KOPT-K1 (cell line): ENCODE results near the gene KAT2A.

Experiments
- H3K27ac ChIP-seq: fragments of 200-600 bp; sonication (generic); 2 replicates; pipeline ENCODE4 v1.5.1; 2016; ENCODE audit warnings: antibody characterized with exemption, mild to moderate bottlenecking, low read depth, low read length; ENCODE audit not compliant: poor library complexity, severe bottlenecking
- H3K36me3 ChIP-seq: fragments of 200-600 bp; sonication (generic); 2 replicates; pipeline ENCODE4 v1.5.1; 2017; ENCODE audit warnings: antibody characterized with exemption, mild to moderate bottlenecking, low read length, moderate library complexity; ENCODE audit not compliant: insufficient read depth
- H3K9me3 ChIP-seq: fragments of 200-600 bp; sonication (generic); 2 replicates; pipeline ENCODE4 v1.5.1; 2017; ENCODE audit warnings: antibody characterized with exemption, low read length, mild to moderate bottlenecking; ENCODE audit not compliant: insufficient read depth, poor library complexity, severe bottlenecking

Gene KAT2A

GRCh38 chr17:42075789-42076188 is 45.4 kb downstream of the KAT2A start:
- no peaks in the 10 kb centered on the region for H3K9me3 ChIP-seq
- H3K27ac ChIP-seq = no peak overlapping the region
- 0 out of 2 replicates have a peak, but pooled peaks cover 3% of the 10 kb centered on the region for H3K36me3 ChIP-seq

GRCh38 chr17:42072323-42073187 is 48.6 kb downstream of the KAT2A start:
- Histone ChIP-seq H3K36me3 (no peaks in the 10 kb centered on the region), H3K9me3 (no peaks in the 10 kb centered on the region), H3K27ac (peak overlapping the region; percentile 76)

- H3K9me3 ChIP-seq = no peaks in the 10 kb centered on the region
- peak overlapping the region; percentile 76 for H3K27ac ChIP-seq
These were observed 49.4 kb downstream of the KAT2A start for GRCh38 chr17:42071810-42072209.

GRCh38 chr17:42068979-42069378 is 52.2 kb downstream of the KAT2A start:
- Histone ChIP-seq H3K9me3 (no peaks in the 10 kb centered on the region), H3K27ac (no peak overlapping the region), H3K36me3 (no peaks in the 10 kb centered on the region)

More at GRCh38 chr17:42071810-42072209, 49.4 kb downstream of the KAT2A start:
- no peaks in the 10 kb centered on the region for H3K36me3 ChIP-seq

DNA sequence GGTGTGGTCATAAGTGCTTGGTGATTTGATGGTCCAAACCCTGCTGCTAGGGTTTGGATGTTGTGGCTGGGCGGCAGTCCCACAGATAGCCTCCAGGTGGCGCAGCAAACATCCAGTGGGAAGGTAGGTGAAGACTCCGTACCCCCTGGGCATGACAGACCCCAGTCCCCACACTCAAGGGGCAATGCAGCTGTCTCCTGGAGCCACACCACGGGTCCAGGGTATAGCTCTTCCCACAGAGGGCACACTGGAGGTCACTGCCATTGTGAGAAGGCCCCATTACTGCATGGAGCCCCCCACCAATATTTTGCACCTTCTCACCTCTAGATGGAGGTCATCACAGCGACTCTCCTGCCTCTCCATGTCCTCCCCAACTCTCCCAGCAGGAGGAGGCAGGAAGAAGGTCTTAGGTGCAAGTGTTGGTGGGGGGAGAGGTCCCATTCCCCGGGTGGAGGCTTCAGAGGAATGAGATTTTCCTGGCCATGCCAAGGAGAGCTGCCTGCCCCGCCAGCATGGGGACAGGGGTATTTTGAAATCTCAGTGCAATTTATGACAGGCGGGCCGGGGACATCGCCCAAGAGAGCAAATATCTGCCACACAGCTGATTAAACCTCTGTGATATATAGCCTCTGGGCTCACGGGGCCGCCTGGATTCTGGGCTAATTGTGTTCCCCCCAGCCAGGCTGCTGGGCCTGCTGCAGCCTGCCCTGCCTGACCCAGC is 53.6 kb downstream of the KAT2A start:
- Histone ChIP-seq H3K36me3 (no peaks in the 10 kb centered on the region), H3K9me3 (no peaks in the 10 kb centered on the region), H3K27ac (no peak overlapping the region)

GRCh38 chr17:42065201-42065600 is 56.0 kb downstream of the KAT2A start:
- Histone ChIP-seq H3K9me3 (no peaks in the 10 kb centered on the region), H3K36me3 (no peaks in the 10 kb centered on the region), H3K27ac (peak overlapping the region; percentile 88)
